Epithelial cell of proximal tubule (primary cell): ENCODE results near the gene P2RX2. TPM values are rescaled to one million over a fixed set of nuclear protein-coding genes. Genes with fewer than 3 reads are reported as not detected.

Experiments
- DNase-seq: peaks from one replicate; pipeline ENCODE4 v3.0.0-alpha.2; 2011; ENCODE audit warnings: low read depth
- H3K4me3 ChIP-seq: 2 replicates; pipeline ENCODE4 v1.5.1; 2011; ENCODE audit warnings: low read depth, mild to moderate bottlenecking, low read length
- CTCF ChIP-seq: conservative IDR thresholded peaks from 2 replicates; pipeline ENCODE4 v1.5.1; 2012; ENCODE audit warnings: low read depth, mild to moderate bottlenecking, low read length
- total RNA-seq: library from RNA; depleted of rRNA; stranded (reverse); fragments of >200 nt; gene quantifications from 2 replicates; pipeline ENCODE4 v1.2.3, GENCODE V29; 2015

Gene P2RX2
- total RNA-seq, 1 donor from 2014 or later = not detected

- no peak overlapping the region for H3K4me3 ChIP-seq
- DNase-seq = no peak
- no peak for TF ChIP-seq CTCF
Measured at GRCh38 chr12:132658149-132658894, 39.7 kb downstream of the P2RX2 start.

GRCh38 chr12:132659146-132659545 lies 40.6 kb downstream of the P2RX2 start:
- H3K4me3 ChIP-seq = no peak overlapping the region
- no peak for TF ChIP-seq CTCF
- no peak for DNase-seq

DNA sequence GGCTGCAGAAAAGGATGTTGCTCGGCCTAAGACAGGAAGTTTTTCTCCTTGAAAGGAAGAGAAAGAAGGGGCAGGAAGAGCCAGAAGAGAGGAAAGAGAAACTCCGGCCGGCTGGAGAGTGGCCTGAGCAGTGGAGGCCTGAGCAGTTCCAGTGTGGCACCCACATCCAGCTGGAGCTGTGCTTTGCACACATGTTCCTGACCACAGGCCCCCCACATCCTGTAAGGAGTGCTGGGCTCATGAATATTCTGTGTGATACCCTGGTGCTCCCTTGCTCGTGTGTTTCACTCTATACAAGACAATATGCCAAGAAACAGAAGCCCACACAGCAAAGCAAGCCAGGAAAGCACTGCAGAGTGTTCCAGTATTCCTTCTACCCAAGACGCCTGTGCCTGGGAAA lies 41.5 kb downstream of the P2RX2 start:
- no peak for TF ChIP-seq CTCF
- no peak overlapping the region for H3K4me3 ChIP-seq
- no peak for DNase-seq

GRCh38 chr12:132660996-132661395 lies 42.4 kb downstream of the P2RX2 start:
- DNase-seq = no peak
- TF ChIP-seq CTCF = no peak
- no peak overlapping the region for H3K4me3 ChIP-seq

- H3K4me3 ChIP-seq = no peak overlapping the region
Measured at GRCh38 chr12:132661972-132662371, 43.4 kb downstream of the P2RX2 start.

DNA sequence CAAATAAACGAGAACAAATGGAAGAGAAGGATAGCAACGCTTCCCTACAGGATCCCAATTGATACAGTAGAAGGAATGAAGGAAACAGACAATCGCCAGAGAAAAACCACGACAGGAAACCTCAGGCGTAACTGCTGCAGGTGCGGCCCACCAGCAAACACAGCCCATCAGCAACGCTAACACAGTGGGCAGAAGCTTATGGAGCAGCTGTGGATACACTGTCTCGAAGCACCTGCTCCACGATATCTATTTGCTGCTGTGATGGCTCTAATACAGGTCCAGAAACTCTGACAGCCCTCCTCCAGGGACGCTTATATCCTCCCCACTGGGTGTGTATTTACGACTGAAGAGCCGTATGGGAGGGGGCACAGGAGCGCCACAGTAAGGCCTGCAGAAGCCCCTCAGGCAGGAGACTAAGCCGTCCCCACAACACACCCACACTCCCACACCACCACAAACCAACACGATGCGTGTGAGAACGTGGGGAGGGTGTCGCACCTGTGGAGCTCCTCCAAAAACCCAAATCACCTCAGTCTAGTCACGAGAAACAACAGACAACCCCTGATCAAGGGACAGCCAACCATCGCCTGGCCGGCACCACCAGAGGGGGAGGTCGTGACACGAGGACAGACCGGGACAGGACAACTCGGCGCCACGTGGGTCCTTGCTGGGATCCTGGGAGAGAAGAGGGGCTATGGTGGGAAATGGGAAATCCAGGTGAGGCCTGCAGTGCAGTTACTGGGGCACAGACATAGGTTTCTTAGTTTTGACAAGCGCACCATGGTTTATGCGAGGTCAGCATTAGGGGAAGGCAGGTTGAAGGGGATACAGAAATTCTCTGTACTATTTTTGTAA lies 44.6 kb downstream of the P2RX2 start:
- TF ChIP-seq CTCF = no peak
- H3K4me3 ChIP-seq = no peak overlapping the region
- no peak for DNase-seq

More at GRCh38 chr12:132661972-132662371, 43.4 kb downstream of the P2RX2 start:
- no peak for DNase-seq
- TF ChIP-seq CTCF = no peak
